Prostate gland (tissue), 2 donors: ENCODE data around the gene ZIM2.

Source experiments
- CTCF ChIP-seq, 4 experiments: fragments of 200-600 bp in 2 of 4; fragments of 450-650 bp in 2 of 4; sonication (generic) in 2 of 4; IDR thresholded peaks; 1 replicate in 3 of 4; 2 replicates in 1 of 4; pipeline ENCODE4 v1.5.1; 2016 to 2019; ENCODE audit warnings: antibody characterized with exemption in 4 of 4, mild to moderate bottlenecking in 2 of 4, moderate library complexity in 2 of 4
- POLR2A ChIP-seq: fragments of 450-650 bp; IDR thresholded peaks from one replicate; pipeline ENCODE4 v1.6.1; 2016; ENCODE audit warnings: antibody characterized with exemption, mild to moderate bottlenecking

- TF ChIP-seq POLR2A (no peak), CTCF (IDR thresholded peaks at IDR 0.05) (no peak)
Observed at GRCh38 chr19:56746367-56746766, 94.2 kb downstream of the ZIM2 start.
